Esophagus muscularis mucosa (tissue), 3 donors: ENCODE measurements around the gene MT1H.

Experiments
- POLR2A ChIP-seq: fragments of 450-650 bp; IDR thresholded peaks from one replicate; pipeline ENCODE4 v1.6.1; 2017; ENCODE audit warnings: antibody characterized with exemption, moderate library complexity, mild to moderate bottlenecking, low read depth
- TF ChIP-seq, protein P1 (sequence below), 3 experiments: fragments of 200-600 bp in 2 of 3; fragments of 450-650 bp in 1 of 3; sonication (generic) in 2 of 3; IDR thresholded peaks; one replicate each; pipeline ENCODE4 v1.5.1; 2017 to 2019; ENCODE audit warnings: antibody characterized with exemption in 3 of 3, mild to moderate bottlenecking in 2 of 3, moderate library complexity in 1 of 3

DNA sequence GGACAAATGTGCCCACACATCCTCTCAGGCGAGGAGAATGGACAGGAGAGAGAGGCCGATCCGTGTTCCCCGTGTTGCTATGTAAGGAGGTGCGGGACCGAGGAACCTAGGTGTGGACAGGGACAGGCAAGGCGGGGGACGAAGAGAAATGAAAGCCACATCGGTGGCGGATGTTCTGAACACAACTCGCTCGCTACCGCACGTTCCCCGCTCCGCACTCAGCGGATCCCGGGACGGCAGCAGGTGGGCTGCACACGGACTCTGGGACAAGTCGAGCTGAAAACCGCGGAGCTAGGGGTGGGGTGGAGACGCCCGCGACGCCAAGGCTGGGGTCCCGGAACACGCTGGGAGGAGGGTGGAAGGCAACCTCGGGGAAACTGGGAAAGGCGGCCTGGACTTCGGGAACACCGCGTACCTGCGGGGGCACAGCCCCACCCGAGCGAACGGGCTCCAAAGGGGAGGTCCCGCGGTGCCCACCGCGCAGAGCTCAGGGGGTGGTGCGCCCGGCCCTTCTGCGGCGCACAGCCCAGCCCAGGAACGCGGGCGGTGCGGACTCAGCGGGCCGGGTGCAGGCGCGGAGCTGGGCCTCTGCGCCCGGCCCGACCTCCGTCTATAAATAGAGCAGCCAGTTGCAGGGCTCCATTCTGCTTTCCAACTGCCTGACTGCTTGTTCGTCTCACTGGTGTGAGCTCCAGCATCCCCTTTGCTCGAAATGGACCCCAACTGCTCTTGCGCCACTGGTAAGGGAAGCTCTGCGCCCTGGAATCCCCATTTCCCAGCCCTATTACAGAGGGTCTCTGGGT is 44.3 kb upstream of the MT1H start, which contains the start of gene MT1E:
- TF ChIP-seq, protein P1, sequence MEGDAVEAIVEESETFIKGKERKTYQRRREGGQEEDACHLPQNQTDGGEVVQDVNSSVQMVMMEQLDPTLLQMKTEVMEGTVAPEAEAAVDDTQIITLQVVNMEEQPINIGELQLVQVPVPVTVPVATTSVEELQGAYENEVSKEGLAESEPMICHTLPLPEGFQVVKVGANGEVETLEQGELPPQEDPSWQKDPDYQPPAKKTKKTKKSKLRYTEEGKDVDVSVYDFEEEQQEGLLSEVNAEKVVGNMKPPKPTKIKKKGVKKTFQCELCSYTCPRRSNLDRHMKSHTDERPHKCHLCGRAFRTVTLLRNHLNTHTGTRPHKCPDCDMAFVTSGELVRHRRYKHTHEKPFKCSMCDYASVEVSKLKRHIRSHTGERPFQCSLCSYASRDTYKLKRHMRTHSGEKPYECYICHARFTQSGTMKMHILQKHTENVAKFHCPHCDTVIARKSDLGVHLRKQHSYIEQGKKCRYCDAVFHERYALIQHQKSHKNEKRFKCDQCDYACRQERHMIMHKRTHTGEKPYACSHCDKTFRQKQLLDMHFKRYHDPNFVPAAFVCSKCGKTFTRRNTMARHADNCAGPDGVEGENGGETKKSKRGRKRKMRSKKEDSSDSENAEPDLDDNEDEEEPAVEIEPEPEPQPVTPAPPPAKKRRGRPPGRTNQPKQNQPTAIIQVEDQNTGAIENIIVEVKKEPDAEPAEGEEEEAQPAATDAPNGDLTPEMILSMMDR (IDR thresholded peaks at IDR 0.05): no peak
- peak; percentile 92 for TF ChIP-seq POLR2A
